Esophagus muscularis mucosa (tissue), 4 donors: ENCODE results near the gene LAG3.

Experiments used
- EP300 ChIP-seq: sonication (generic); formaldehyde crosslinking; IDR thresholded peaks from one replicate; pipeline ENCODE4 v1.6.1; 2017; ENCODE audit warnings: antibody characterized with exemption
- POLR2A ChIP-seq: fragments of 450-650 bp; IDR thresholded peaks from one replicate; pipeline ENCODE4 v1.6.1; 2017; ENCODE audit warnings: antibody characterized with exemption, moderate library complexity, mild to moderate bottlenecking, low read depth
- TF ChIP-seq, protein P1 (sequence below), 3 experiments: fragments of 200-600 bp in 2 of 3; fragments of 450-650 bp in 1 of 3; sonication (generic) in 2 of 3; IDR thresholded peaks; one replicate each; pipeline ENCODE4 v1.5.1; 2017 to 2019; ENCODE audit warnings: antibody characterized with exemption in 3 of 3, mild to moderate bottlenecking in 2 of 3, moderate library complexity in 1 of 3

DNA sequence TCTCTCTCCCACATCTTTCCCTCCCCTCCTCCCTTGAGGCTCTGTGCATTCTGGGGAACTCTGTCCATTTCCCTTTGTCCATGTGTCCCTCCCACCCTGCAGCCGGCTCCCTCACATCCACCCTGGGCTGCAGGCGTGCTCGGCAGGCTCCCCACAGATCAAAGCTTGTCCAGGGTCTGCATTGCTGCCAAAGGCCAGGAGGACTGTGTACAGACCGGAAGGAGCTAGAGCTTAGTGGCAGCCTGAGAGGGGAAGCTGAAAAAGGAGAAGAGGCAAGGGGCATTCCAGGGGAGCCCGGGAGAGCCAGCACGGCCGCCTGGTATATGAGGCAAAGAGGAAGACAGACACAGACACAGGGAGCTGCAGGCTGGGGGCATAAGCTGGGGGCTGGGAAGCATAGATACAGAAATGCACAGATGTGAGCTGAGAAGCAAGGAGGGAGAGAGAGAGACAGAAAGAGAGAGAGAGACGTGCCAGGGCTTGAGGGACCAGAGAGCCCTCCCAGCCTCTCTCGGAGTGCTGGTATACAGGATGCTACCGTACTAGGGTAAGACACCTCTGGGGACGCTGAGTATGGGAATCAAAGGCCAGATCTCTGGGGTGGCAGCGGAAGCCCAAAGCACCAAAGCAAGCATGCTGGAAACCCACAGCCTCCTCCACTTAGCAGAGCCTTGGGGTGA, 20.3 kb downstream of the LAG3 start:
- TF ChIP-seq, protein P1, sequence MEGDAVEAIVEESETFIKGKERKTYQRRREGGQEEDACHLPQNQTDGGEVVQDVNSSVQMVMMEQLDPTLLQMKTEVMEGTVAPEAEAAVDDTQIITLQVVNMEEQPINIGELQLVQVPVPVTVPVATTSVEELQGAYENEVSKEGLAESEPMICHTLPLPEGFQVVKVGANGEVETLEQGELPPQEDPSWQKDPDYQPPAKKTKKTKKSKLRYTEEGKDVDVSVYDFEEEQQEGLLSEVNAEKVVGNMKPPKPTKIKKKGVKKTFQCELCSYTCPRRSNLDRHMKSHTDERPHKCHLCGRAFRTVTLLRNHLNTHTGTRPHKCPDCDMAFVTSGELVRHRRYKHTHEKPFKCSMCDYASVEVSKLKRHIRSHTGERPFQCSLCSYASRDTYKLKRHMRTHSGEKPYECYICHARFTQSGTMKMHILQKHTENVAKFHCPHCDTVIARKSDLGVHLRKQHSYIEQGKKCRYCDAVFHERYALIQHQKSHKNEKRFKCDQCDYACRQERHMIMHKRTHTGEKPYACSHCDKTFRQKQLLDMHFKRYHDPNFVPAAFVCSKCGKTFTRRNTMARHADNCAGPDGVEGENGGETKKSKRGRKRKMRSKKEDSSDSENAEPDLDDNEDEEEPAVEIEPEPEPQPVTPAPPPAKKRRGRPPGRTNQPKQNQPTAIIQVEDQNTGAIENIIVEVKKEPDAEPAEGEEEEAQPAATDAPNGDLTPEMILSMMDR (IDR thresholded peaks at IDR 0.05), result no peak
- TF ChIP-seq POLR2A (no peak), EP300 (no peak)
